K562 (cell line): ENCODE measurements around the gene SYT17. TPM values are rescaled to one million over a fixed set of nuclear protein-coding genes. Genes with fewer than 3 reads are reported as not detected.

Experiments
- C11orf30 ChIP-seq: fragments of 450-650 bp; IDR thresholded peaks from 2 replicates; pipeline ENCODE4 v1.6.1; 2016; ENCODE audit warnings: low read depth, mild to moderate bottlenecking
- CBX2 ChIP-seq: fragments of 200-600 bp; sonication (generic); IDR thresholded peaks from one replicate; pipeline ENCODE4 v1.6.1; 2012; ENCODE audit warnings: mild to moderate bottlenecking, low read length, inconsistent platforms; ENCODE audit not compliant: insufficient read depth, poor library complexity, severe bottlenecking
- CTCF ChIP-seq, 3 experiments: IDR thresholded peaks in 2 of 3; conservative IDR thresholded peaks in 1 of 3; 2 replicates each; pipeline ENCODE4 v1.5.1; 2011 to 2012; ENCODE audit warnings: low read length in 3 of 3, mild to moderate bottlenecking in 3 of 3, control low read depth in 2 of 3, improper control_type of control experiment in 1 of 3, inconsistent platforms in 1 of 3, low read depth in 1 of 3, mixed read lengths in 1 of 3, moderate library complexity in 1 of 3; ENCODE audit not compliant: insufficient read depth in 2 of 3
- EHMT2 ChIP-seq: fragments of 450-650 bp; IDR thresholded peaks from 2 replicates; pipeline ENCODE4 v1.6.1; 2018; ENCODE audit warnings: antibody characterized with exemption
- ELF4 ChIP-seq: fragments of 450-650 bp; formaldehyde crosslinking; IDR thresholded peaks from 2 replicates; pipeline ENCODE4 v1.4.0; 2022; ENCODE audit warnings: missing genetic modification characterization
- FOSL1 ChIP-seq: fragments of 200-800 bp; sonication (Bioruptor generic); conservative IDR thresholded peaks from 2 replicates; pipeline ENCODE4 v1.6.1; 2016; ENCODE audit warnings: missing genetic modification characterization, missing compliant biosample characterization
- FOXK2 ChIP-seq, 2 experiments: fragments of 450-650 bp; IDR thresholded peaks in 1 of 2; conservative IDR thresholded peaks in 1 of 2; 2 replicates each; pipeline ENCODE4 v1.6.1; 2016; ENCODE audit warnings: low read depth in 2 of 2, mild to moderate bottlenecking in 1 of 2
- KDM1A ChIP-seq, 2 experiments: fragments of 450-650 bp; IDR thresholded peaks; 2 replicates each; pipeline ENCODE4 v1.6.1; 2016; ENCODE audit warnings: mild to moderate bottlenecking in 2 of 2
- MIER1 ChIP-seq: fragments of 450-650 bp; IDR thresholded peaks from 2 replicates; pipeline ENCODE4 v1.6.1; 2016; ENCODE audit warnings: antibody characterized with exemption, mild to moderate bottlenecking, low read depth
- MNT ChIP-seq, 2 experiments: fragments of 450-650 bp; conservative IDR thresholded peaks; 2 replicates each; pipeline ENCODE4 v1.6.1; 2017; ENCODE audit warnings: mild to moderate bottlenecking in 2 of 2, moderate library complexity in 2 of 2
- NFIX ChIP-seq: fragments of 250-450 bp; sonication (Bioruptor Pico); IDR thresholded peaks from 2 replicates; pipeline ENCODE4 v1.4.0; 2020; ENCODE audit warnings: low read depth, mild to moderate bottlenecking, moderate library complexity
- NR2C2 ChIP-seq, 2 experiments: fragments of 200-800 bp in 1 of 2; sonication (Bioruptor generic) in 1 of 2; sonication (generic) in 1 of 2; formaldehyde crosslinking in 1 of 2; IDR thresholded peaks; 2 replicates each; pipeline versions ENCODE4 v1.6.1 to v1.8.0; 2016 to 2022; ENCODE audit warnings: mild to moderate bottlenecking in 1 of 2, missing compliant biosample characterization in 1 of 2, missing genetic modification characterization in 1 of 2, missing genetic modification reagents in 1 of 2
- POLR2B ChIP-seq: fragments of 450-650 bp; IDR thresholded peaks from 2 replicates; pipeline ENCODE4 v1.6.1; 2018; ENCODE audit warnings: low read depth; ENCODE audit not compliant: partially characterized antibody
- SUPT5H ChIP-seq: fragments of 450-650 bp; IDR thresholded peaks from 2 replicates; pipeline ENCODE4 v1.6.1; 2016
- TAF7 ChIP-seq: fragments of 450-650 bp; IDR thresholded peaks from 2 replicates; pipeline ENCODE4 v1.6.1; 2016; ENCODE audit warnings: missing genetic modification characterization, missing compliant biosample characterization
- TAF9B ChIP-seq: fragments of 450-650 bp; IDR thresholded peaks from 2 replicates; pipeline ENCODE4 v1.6.1; 2018; ENCODE audit warnings: mild to moderate bottlenecking; ENCODE audit not compliant: partially characterized antibody
- TEAD4 ChIP-seq, 2 experiments: sonication (generic) in 1 of 2; formaldehyde crosslinking in 1 of 2; IDR thresholded peaks; 2 replicates each; pipeline versions ENCODE4 v1.6.1 to v1.8.0; 2012 to 2022; ENCODE audit warnings: borderline replicate concordance in 1 of 2, inconsistent platforms in 1 of 2, low read length in 1 of 2, mild to moderate bottlenecking in 1 of 2, missing genetic modification reagents in 1 of 2
- U2AF1 ChIP-seq: fragments of 200-400 bp; formaldehyde crosslinking; optimal IDR thresholded peaks from 2 replicates; pipeline ENCODE3; 2017; ENCODE audit warnings: mild to moderate bottlenecking, low read depth, low read length, moderate library complexity
- YY1 ChIP-seq, 3 experiments: IDR thresholded peaks; 2 replicates each; pipeline ENCODE4 v1.6.1; 2011; ENCODE audit warnings: low read length in 2 of 3, mild to moderate bottlenecking in 2 of 3, moderate library complexity in 2 of 3, borderline replicate concordance in 1 of 3, control low read depth in 1 of 3, low read depth in 1 of 3; ENCODE audit not compliant: insufficient read depth in 3 of 3, insufficient replicate concordance in 2 of 3, control insufficient read depth in 1 of 3, insufficient read length in 1 of 3; ENCODE audit errors: extremely low read depth in 1 of 3
- ZBTB26 ChIP-seq: fragments of 450-650 bp; formaldehyde crosslinking; IDR thresholded peaks from 2 replicates; pipeline ENCODE4 v1.4.0; 2022; ENCODE audit warnings: missing genetic modification characterization
- ZNF347 ChIP-seq: fragments of 450-650 bp; formaldehyde crosslinking; IDR thresholded peaks from 2 replicates; pipeline ENCODE4 v1.4.0; 2020; ENCODE audit warnings: low read depth, mild to moderate bottlenecking, moderate library complexity
- polyA plus RNA-seq, 8 experiments: library from polyadenylated mRNA; depleted of rRNA in 4 of 8; stranded (reverse) in 5 of 8; unstranded in 3 of 8; fragments of >200 nt; fragmentation: Nextera tagmentation in 2 of 8; fragmentation: Illumina TruSeq in 1 of 8; extraction: Ambion mirVana in 2 of 8; extraction: Trizol in 1 of 8; gene quantifications; 2 replicates each; pipeline versions ENCODE4 v1.2.1 to v1.2.3, GENCODE V29; 2011 to 2014; ENCODE audit warnings: inconsistent platforms in 1 of 8, missing spikeins in 1 of 8
- total RNA-seq, 7 experiments: library from RNA; depleted of rRNA in 6 of 7; stranded (reverse); fragments of >200 nt in 6 of 7; fragmentation: Illumina TruSeq in 2 of 7; extraction: Trizol in 2 of 7; gene quantifications; 2 replicates each; pipeline versions ENCODE4 v1.2.1 to v1.2.3, GENCODE V29; 2011 to 2021; ENCODE audit warnings: low replicate concordance in 1 of 7

The SYT17 gene
- total and polyA plus RNA-seq, 9 of the 15 experiments (the other 6 are each of a cell fraction or from before 2014, with no cell fraction given), result not detected

- TF ChIP-seq EHMT2, result peak; percentile 78; the same call in 1 of the 2 replicates
- peak; percentile 36; the same call in 1 of the 2 replicates for TF ChIP-seq TEAD4 (IDR thresholded peaks at IDR 0.05; ENCODE audit: low read length)
- TF ChIP-seq TEAD4 (CRISPR knock-in tag; IDR thresholded peaks at IDR 0.05; ENCODE audit: borderline replicate concordance), result no peak
- TF ChIP-seq POLR2B, result peak; percentile 66
- TF ChIP-seq FOSL1 (tag), result peak; percentile 84
- no peak for TF ChIP-seq U2AF1
- peak; percentile 21 to 51; a peak in 1 of 4 replicates for TF ChIP-seq FOXK2 (conservative IDR thresholded peaks at IDR 0.05 in 1 of 2, IDR thresholded peaks at IDR 0.05 in 1 of 2; ENCODE audit: low read depth in 2 of 2)
- TF ChIP-seq C11orf30, result peak; percentile 93
- peak in 1 of 2 experiments; percentile 27; a peak in 1 of 4 replicates for TF ChIP-seq MNT (conservative IDR thresholded peaks at IDR 0.05)
- no peak for TF ChIP-seq CBX2
- TF ChIP-seq CTCF (IDR thresholded peaks at IDR 0.05 in 2 of 3, conservative IDR thresholded peaks at IDR 0.05 in 1 of 3; ENCODE audit: insufficient read depth in 2 of 3, low read depth in 1 of 3, low read length in 3 of 3), result no peak
- peak; percentile 59 for TF ChIP-seq TAF9B
- TF ChIP-seq TAF7 (tag), result peak; percentile 33; the same call in 1 of the 2 replicates
- TF ChIP-seq ZBTB26, result 0 out of 2 replicates have a peak, but pooled peaks have one; percentile 75
- no peak for TF ChIP-seq NFIX (CRISPR knock-in tag)
- TF ChIP-seq KDM1A (IDR thresholded peaks at IDR 0.05), result peak in 1 of 2 experiments; percentile 12; a peak in 1 of 4 replicates
- peak in 1 of 3 experiments; percentile 58 for TF ChIP-seq YY1 (IDR thresholded peaks at IDR 0.05; ENCODE audit: borderline replicate concordance in 1 of 3, control insufficient read depth in 1 of 3, extremely low read depth in 1 of 3, insufficient read depth in 3 of 3, insufficient read length in 1 of 3, insufficient replicate concordance in 2 of 3, low read depth in 1 of 3, low read length in 2 of 3)
- TF ChIP-seq MIER1, result 0 out of 2 replicates have a peak, but pooled peaks have one; percentile 1
- TF ChIP-seq NR2C2 (CRISPR knock-in tag; IDR thresholded peaks at IDR 0.05), result no peak
- TF ChIP-seq NR2C2 (tag; IDR thresholded peaks at IDR 0.05), result peak; percentile 37; the same call in 1 of the 2 replicates
- TF ChIP-seq ZNF347 (CRISPR knock-in tag), result no peak
- TF ChIP-seq SUPT5H, result peak; percentile 63
- peak; percentile 89; the same call in 1 of the 2 replicates for TF ChIP-seq ELF4
These were observed 49.1 kb upstream of the SYT17 start (continued) for GRCh38 chr16:19118938-19119431.
